ENCODE measurements around the gene HEATR5A. TPM values are rescaled to one million over a fixed set of nuclear protein-coding genes. Genes with fewer than 3 reads are reported as not detected.

The HEATR5A gene
- total RNA-seq, 1 experiment from 2014 or later = 16.7 TPM

- no peak for DNase-seq (ENCODE audit: low read depth)
These were observed 6.3 kb upstream of the HEATR5A start for GRCh38 chr14:31426663-31427062.

- no peak for DNase-seq (ENCODE audit: low read depth)
These were observed 5.6 kb upstream of the HEATR5A start for GRCh38 chr14:31425905-31426304.

- no peak for DNase-seq (ENCODE audit: low read depth)
These were observed 850 bp upstream of the HEATR5A start for GRCh38 chr14:31421200-31421599.

- peak; percentile 73 for DNase-seq (ENCODE audit: low read depth)
These were observed 407 bp downstream of the HEATR5A start for GRCh38 chr14:31419967-31420318.

- DNase-seq (ENCODE audit: low read depth) = peak; percentile 2
These were observed 977 bp downstream of the HEATR5A start for GRCh38 chr14:31419179-31419966.

GRCh38 chr14:31418440-31418839 lies 1.9 kb downstream of the HEATR5A start:
- DNase-seq (ENCODE audit: low read depth) = no peak

GRCh38 chr14:31414190-31414833 lies 6.0 kb downstream of the HEATR5A start:
- DNase-seq (ENCODE audit: low read depth) = peak; percentile 39

GRCh38 chr14:31411218-31411727 lies 9.1 kb downstream of the HEATR5A start:
- DNase-seq (ENCODE audit: low read depth) = peak; percentile 10

- DNase-seq (ENCODE audit: low read depth) = no peak
These were observed 10.2 kb downstream of the HEATR5A start for GRCh38 chr14:31410048-31410650.

GRCh38 chr14:31408421-31408820 lies 11.9 kb downstream of the HEATR5A start:
- no peak for DNase-seq (ENCODE audit: low read depth)

- DNase-seq (ENCODE audit: low read depth) = no peak
These were observed 14.6 kb downstream of the HEATR5A start for GRCh38 chr14:31405599-31406232.

- DNase-seq (ENCODE audit: low read depth) = no peak
These were observed 15.2 kb downstream of the HEATR5A start for GRCh38 chr14:31405106-31405505.

- DNase-seq (ENCODE audit: low read depth) = no peak
These were observed 16.6 kb downstream of the HEATR5A start for GRCh38 chr14:31403707-31404106.

- no peak for DNase-seq (ENCODE audit: low read depth)
These were observed 17.4 kb downstream of the HEATR5A start for GRCh38 chr14:31402764-31403439.

- DNase-seq (ENCODE audit: low read depth) = no peak
These were observed 18.9 kb downstream of the HEATR5A start for GRCh38 chr14:31401369-31401932.

GRCh38 chr14:31400031-31400638 lies 20.2 kb downstream of the HEATR5A start:
- DNase-seq (ENCODE audit: low read depth) = no peak

- no peak for DNase-seq (ENCODE audit: low read depth)
These were observed 24.7 kb downstream of the HEATR5A start for GRCh38 chr14:31395572-31396205.

GRCh38 chr14:31395119-31395518 lies 25.2 kb downstream of the HEATR5A start:
- DNase-seq (ENCODE audit: low read depth) = no peak

- no peak for DNase-seq (ENCODE audit: low read depth)
These were observed 28.3 kb downstream of the HEATR5A start for GRCh38 chr14:31391977-31392503.

- DNase-seq (ENCODE audit: low read depth) = no peak
These were observed 28.9 kb downstream of the HEATR5A start for GRCh38 chr14:31391473-31391872.
